Stimulated activated CD8-positive, alpha-beta memory T cell treated with anti-CD3 and anti-CD28 coated beads, Interleukin-7, amount 100 ng/mL, for 1 hour (primary cell): Measurements from ENCODE around the gene JAKMIP1.
"Not testable (repeated sequence)": the region's sequence is repeated elsewhere in the genome, so short reads cannot be mapped to it uniquely, and the experiment has no call there.

ENCODE experiments used
- DNase-seq, 2 donors: peaks; one replicate each; pipeline ENCODE4 v3.0.0-alpha.2; 2020; ENCODE audit warnings: low read depth in 2 of 2

Gene JAKMIP1

GRCh38 chr4:6229095-6229494, 28.7 kb upstream of the JAKMIP1 start:
- no peak for DNase-seq

DNA sequence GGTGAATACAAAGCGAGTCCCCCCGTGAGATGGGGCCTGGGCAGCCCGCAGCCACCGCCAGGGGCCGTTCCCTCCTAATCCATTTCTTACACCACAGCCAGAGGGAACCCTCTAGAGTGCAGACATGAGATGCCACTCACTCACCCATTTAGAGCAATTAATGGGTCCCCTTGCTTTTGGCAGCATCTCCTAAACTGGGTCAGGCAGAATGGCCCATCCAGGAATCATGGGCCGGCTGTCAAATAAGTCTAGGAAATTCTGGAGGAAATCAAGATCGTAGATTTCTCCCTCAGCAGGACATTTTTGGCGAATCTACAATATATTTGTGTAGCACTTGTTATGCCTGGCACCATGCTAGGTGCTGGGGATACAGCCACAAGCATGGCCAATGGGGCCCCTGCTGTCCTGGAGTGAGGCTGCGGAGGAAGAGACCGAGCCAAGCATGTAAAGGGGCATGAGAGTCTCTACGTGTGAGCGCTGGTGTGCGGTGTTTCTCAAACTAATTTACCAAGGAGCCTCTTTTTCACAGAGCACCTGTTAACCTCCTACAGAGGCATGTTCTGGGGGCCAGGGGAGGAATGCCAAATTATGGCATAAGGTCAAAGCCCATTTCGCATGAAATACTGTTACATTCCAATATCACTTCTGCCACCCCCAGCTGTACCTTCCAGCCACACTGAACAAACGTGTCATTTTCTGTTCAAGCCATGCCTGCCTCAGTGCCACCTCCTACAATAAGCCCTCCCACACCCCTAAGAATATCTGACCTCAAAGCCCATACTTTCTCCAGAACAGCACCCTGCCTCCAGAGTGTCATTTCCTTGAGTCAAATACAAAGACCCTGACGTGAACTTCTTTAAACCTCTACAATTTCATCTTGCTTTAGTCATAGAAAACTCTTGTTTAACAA, 28.1 kb upstream of the JAKMIP1 start:
- DNase-seq: no peak

- DNase-seq: no peak
Observed at GRCh38 chr4:6227412-6228157, 27.2 kb upstream of the JAKMIP1 start.

GRCh38 chr4:6226506-6226905, 26.2 kb upstream of the JAKMIP1 start:
- DNase-seq: no peak

GRCh38 chr4:6225469-6225868, 25.1 kb upstream of the JAKMIP1 start:
- DNase-seq: no peak

- no peak for DNase-seq
Observed at GRCh38 chr4:6224735-6225134, 24.4 kb upstream of the JAKMIP1 start.

DNA sequence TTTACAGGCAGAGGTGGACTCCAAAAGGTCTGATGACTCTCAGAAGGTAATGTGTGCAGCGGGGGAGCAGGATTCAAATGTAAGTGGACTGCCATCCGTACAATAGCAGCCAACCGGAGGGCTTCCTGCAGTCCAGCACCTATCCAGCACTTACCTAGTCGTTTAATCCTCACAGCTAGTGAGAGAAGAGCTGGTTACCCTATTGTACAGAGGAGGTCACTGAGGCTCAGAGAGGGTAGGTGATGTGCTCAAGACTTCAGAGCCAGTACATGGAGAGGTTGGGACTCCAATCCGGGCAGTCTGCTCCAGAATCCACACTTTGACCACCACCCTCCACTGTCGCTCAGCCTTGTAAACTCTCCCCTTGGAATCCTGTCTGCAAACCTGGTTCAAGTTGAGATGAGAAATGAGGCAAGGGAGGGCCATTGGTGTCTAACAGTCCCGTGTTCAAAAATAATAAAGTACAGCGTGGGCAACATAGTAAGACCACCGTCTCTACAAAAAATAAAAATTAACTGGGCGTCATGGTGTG, 22.5 kb upstream of the JAKMIP1 start:
- DNase-seq: no peak

- DNase-seq: no peak
Observed at GRCh38 chr4:6221851-6222760, 21.8 kb upstream of the JAKMIP1 start.

- no peak for DNase-seq
Observed at GRCh38 chr4:6221301-6221850, 21.0 kb upstream of the JAKMIP1 start.

DNA sequence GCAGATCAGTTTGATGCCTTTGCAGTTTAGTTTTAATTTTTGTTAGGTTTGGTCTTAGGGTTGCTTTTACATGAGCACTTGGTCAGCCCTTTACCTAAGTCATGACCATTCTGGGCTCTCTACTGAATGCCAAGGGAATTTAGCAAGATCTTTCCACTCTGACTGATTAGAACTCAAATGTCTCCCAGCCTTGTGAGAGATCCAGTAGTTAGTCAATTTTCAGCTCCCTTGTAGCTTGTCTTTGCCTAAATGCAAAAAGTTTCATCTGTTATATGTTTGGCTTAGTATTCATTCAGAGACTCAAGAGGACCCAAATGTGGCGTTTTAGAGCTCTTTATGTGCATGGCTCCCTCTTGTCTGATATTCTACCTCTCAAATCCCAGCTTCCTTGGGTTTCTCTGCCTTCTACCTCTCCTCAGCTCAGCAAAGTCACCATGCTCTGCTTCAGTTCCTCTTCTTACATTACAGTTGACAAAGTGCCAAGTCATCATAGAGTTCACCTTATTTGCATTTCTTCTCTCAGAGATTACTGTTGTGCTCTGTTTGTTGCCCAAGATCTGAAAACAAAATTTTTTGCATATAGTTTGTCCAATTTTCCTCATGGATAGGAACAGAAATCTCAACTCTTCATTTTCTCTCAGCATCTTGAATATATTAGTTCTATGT, 17.5 kb upstream of the JAKMIP1 start:
- no peak for DNase-seq

DNA sequence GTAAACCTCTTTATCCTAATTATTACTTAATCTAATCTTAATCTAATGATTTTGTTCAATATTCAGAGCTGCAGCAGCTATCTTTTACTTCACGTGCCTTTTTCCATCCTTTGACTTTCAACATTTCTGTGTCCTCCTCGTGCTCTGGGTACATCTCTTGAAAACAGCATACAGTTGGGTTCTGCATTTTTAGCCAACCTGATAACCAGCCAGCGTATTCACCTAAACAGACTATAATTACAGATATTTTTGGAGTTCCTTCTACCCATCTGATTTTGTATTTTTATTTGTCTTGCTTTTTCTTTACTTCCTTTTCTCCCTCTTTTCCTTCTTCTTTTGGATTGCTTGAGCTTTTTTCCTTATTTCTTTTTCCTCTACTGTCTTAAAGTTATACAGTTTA, 16.2 kb upstream of the JAKMIP1 start:
- DNase-seq: no peak

DNA sequence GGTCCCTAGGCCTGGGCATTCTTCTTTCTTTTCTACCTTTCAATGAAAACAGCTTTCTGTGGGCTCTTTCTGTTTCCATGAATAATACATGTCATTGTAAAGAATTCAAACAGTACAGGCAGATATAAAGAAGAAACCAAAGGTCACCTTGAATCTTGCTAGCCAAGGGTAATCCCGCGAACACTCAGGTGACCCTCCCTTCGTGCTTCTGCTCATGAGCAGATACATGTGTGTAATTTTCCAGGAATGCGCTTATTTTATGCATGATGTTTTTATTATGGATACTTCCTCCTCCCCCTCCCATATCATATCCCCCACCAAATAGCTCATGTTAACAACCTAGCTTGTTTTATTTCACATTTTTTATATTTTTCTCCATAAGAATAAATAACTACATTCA, 9.6 kb upstream of the JAKMIP1 start:
- DNase-seq: no peak

GRCh38 chr4:6209291-6209690, 8.9 kb upstream of the JAKMIP1 start:
- DNase-seq: not testable (repeated sequence)

- no peak for DNase-seq
Observed at GRCh38 chr4:6208416-6208815, 8.1 kb upstream of the JAKMIP1 start.

DNA sequence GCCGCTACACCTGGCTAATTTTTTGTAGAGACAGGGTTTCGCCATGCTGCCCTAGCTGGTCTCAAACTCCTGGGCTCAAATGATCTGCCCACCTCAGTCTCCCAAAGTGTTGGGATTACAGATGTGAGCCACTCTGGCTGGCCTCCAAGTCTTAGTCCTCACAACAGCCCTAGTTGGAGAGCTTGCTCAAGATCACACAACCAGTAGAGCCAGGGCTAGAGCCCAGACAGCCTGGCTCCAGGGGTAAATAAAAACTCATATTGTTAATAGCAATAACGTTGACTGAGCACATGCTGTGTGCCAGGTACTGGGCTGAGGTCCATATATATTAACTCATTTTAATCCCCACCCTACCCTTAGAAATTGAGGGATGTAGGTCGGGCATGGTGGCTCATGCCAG, 7.3 kb upstream of the JAKMIP1 start:
- DNase-seq: no peak

DNA sequence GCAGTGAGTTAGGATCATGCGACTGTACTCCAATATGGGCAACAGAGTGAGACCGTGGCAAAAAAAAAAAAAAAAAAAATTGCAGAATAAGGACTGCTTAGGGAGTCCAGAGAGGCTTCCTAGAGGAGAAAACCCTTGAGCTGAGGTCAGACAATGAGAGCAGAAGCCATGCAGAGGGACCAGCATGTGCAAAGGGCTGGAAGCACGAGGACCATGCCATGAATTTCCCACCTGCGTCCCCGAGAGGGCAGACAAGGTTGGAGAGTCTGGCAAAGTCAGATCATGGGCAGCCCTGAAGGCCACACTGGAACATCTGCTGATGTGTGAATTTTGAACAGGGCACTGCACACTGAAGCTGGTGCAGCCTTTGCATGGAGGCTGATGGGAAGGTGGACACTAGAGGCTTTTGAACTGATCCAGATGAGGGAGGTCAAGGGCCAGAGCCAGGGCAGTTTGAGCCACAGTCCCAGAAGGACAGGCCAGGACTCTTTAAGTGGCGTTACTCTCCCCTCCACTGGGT, 6.5 kb upstream of the JAKMIP1 start:
- DNase-seq: no peak

DNA sequence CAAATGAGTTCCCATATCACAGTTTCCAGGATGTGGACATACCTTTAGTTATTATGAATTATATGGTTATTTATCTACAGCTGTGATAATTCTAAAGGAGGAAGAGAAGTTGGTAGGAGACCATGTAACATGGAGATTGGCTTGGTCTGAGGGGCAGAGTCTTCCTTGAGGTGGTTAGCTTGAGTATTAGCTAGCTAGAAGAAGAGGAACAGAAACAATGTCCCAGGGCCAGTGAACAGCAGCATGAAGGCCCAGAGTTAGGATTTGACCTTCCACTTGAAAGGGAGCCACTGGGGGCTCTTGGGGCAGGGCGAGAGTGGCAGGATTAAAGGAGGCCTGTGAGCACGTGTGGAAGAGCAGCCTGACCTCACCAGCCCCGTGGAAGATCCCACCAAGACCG, 5.6 kb upstream of the JAKMIP1 start:
- DNase-seq: no peak

GRCh38 chr4:6205567-6205931, 5.2 kb upstream of the JAKMIP1 start:
- no peak for DNase-seq

- DNase-seq: no peak
Observed at GRCh38 chr4:6204871-6205566, 4.7 kb upstream of the JAKMIP1 start.

DNA sequence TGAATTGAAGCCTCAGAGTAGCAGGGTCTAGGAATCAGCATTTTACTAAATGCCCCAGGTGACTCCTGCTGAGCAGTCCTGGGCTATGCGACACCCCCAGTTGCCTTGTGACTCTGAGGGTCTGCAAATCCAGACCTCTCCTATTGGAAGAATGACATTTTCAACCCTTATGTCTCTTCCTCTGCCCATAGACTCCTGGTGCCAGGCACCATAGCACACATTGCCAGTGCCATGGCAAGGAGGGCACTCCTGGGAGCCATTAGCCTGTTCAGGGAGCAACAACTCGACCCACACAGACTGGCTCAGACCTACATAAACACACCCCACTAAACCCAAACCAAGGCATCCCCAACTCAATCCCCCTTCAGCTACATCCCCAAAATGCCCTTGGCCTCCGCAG, 3.7 kb upstream of the JAKMIP1 start:
- no peak for DNase-seq
